Non-pigmented ciliary epithelial cell (primary cell): ENCODE data around the gene TMEM171.

ENCODE experiments used
- DNase-seq: peaks from one replicate; pipeline ENCODE4 v3.0.0-alpha.2; 2010; ENCODE audit warnings: low read depth

TMEM171 gene

DNA sequence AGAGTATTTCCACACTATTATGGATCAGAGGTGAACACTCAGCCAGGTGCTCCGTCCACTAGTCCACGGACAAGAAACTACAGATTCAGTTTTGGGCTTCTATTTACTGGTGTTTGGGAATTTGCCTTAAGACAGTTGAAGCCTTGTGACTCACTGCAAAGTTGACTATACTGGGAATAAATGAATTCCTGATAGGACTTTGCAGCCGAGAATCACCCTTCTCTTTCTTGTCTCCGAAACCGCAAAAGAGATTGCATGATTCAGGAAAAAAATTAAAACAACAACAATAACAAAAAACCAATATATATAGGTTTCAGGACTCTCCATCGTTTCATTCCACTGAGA is 716 bp downstream of the TMEM171 start:
- no peak for DNase-seq

DNA sequence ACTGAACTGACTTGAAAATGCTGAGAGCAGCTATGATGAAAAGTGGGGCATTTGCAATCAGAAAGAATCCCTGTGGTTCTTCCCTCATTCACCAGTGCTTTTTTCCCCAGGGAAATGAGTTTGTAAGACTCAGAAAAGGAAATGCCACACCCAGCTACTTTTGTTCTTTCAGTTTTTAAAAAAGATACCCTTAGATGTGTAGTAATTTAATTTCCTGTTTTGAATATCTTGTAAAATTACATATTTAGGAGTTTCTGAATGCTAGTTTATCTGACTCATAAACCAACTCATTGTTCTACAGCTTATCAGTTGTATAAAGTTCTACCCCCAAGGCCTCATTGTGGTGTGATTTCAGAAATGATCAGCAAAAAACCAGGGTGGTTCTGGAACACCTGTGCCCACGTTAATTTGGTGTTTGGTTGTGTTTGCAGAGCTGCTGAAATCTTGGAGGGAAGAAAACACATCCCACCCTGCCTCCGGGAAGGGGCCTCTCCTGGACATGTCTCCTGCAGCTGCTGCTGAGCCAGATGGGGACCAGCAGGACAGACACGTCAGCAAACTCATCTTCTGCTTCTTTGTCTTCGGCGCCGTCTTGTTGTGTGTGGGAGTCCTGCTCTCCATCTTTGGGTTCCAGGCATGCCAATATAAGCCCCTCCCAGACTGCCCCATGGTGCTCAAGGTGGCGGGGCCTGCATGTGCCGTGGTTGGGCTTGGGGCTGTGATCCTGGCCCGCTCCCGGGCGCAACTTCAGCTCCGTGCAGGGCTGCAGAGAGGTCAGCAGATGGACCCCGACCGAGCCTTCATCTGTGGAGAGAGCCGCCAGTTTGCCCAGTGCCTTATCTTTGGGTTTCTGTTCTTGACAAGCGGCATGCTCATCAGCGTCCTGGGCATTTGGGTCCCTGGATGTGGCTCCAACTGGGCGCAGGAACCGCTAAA is 2.8 kb downstream of the TMEM171 start:
- DNase-seq, result no peak

DNA sequence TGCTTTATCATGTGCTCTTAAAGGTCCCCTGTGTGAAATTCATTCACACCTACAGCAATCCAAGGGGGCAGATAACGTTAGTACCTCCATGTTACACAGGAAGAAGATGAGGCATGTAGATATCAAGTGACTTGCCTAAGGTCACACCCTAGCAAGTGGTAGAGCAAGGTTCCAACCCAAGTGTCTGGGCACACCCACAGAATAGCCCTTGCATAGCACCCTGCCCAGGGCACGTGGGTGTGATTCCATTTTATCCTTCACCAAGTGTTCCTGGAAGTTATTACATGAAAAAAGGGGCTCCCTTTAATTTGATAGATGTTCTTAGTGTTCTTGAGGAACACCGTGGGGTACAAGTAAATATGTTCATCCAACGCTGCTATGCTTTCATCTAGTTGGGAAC is 4.9 kb downstream of the TMEM171 start:
- DNase-seq, result no peak

DNA sequence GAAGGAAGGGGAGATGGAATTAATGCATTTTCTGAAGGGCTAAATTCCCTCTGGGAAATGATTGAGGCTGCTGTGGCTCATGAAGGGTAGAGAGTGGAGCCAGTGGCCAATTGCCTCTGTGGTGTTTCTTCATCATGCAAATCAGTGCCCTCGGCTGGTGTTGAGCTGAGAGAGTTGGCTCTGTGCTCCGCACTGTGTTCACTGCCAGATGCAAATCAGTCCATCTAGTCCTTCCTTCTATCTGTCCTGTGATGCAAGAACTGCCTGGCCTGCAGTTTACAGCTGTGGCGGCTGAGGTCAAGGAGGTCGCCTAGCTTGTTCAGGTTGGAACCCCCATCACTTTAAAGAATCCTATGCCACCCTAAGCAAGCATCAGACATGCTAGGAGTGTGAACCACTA is 6.0 kb downstream of the TMEM171 start:
- no peak for DNase-seq

DNA sequence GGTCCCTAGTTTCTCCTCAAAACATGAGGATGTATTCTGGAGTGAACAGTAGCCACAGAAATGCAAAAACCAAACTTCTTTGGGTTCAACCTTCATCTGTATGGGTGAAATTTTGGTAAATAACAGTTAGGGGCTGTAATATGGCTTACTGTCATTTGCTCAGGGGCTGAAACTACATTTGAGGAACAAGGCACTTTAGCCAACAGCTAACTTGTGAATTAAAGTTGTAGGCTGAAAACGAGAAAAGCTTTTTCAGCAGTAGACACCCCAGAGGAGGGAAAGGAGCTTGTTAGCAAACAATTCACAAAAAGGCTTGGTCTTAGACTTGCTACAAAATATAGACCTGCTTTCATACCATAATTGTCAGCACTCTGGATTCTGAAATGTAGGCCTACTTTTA is 6.6 kb downstream of the TMEM171 start:
- DNase-seq, result no peak

DNA sequence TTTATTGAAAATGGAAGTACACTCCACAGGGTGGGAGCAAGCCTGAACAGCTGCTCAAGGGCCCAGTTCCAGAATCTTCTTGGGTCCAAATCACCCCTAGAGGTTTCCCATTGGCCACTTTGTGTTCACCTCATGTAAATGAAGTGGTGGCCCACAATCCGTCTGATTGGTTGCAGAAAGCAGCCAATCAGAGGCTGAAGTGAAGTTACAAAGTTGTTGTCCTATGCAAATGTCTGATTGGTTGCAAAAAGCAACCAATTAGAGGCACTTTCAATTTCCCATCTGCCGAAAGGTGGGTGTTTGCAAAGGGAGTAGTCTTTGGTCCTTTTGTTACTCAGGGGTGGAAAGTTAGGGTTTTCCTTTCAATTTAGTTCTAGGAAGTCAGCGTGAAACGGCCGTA is 8.8 kb downstream of the TMEM171 start:
- DNase-seq, result no peak

DNA sequence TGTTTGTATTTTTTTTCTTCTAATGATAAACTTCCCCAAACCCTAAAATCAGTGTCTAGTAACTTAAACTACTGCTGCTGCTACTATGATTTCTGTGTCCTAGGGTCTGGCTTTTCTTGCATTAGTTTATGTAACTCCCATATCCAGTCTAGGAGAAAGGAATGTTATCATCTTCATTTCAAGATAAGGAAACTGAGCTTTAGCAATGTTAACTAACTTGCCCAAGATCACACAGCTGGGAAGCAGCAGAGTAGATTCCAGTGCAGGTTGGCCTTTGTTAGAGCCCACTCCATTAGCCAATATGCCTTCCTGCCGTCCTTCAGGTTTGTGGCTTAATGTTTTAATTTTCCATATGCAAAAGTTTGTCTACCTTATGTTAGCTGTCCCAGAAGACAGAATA is 10.4 kb downstream of the TMEM171 start:
- DNase-seq, result no peak

DNA sequence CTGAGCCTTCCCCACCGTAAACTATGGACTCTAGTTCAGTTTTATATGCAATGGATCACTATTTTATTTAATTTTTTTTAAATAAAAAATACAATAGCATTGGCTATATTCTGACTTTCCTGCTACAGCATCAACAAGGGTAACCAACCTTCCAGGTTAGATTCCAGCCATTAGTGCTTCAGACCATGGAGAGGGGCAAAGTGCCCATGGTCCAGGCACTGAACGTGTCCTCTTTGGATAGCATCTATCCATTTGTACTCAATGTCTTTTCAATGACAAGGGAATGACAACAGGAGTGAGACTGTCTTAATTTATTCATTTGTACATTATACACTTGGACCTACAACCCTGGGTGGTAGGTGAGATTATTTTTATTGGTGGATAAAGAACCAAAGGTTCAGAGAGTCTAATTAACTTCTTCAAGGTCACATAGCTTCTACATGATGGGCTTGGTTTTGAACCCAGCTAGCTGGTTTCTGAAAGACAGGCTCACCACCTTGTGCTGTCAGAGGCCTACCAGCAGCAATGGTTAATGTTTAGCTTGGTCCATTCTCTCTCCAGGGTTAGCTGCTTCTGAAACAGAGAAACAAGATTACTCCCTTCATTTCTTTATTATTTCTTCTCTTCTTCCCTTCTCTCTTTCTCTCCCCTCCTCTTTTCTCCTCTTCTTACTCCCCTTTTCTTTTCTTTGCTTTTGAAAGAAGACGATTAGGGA is 11.5 kb downstream of the TMEM171 start:
- no peak for DNase-seq

DNA sequence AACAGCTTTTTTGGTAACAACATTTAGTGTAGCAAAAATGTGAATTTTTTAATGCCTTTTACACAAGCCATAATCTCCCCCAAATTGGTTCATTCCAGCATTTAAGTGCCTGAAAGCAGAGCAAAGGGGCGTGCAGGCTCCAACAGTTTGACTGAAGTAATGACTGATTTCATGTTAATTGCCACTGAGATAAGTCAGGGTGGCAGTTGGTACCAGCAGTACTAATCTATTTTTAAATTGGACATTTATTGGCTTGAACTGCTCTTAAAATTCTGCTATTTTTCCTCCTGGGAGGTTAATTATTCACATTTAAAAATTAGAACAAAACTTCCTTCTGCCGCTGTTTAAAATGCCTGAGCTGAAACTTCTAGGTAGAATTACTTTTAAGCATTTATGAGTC is 12.4 kb downstream of the TMEM171 start:
- no peak for DNase-seq

DNA sequence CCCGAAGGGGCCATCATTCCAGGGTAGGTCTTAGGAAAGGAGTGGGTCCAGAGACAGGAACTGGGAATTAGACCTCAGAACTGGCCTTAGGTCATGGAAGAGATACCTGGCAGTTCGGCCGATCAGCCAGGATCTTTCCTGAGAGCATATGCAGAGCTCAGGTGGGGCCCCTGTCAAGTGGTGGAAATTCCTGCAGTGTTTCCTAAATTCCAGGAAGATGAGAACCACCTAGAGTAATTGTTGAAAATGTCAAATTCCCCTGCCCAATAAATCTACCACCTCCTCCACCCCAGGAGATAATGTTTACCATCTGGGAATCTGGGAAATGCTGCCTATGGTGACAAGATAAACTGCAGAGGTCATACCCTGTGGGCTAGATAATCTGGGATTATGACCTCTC is 14.6 kb downstream of the TMEM171 start:
- DNase-seq, result no peak

DNA sequence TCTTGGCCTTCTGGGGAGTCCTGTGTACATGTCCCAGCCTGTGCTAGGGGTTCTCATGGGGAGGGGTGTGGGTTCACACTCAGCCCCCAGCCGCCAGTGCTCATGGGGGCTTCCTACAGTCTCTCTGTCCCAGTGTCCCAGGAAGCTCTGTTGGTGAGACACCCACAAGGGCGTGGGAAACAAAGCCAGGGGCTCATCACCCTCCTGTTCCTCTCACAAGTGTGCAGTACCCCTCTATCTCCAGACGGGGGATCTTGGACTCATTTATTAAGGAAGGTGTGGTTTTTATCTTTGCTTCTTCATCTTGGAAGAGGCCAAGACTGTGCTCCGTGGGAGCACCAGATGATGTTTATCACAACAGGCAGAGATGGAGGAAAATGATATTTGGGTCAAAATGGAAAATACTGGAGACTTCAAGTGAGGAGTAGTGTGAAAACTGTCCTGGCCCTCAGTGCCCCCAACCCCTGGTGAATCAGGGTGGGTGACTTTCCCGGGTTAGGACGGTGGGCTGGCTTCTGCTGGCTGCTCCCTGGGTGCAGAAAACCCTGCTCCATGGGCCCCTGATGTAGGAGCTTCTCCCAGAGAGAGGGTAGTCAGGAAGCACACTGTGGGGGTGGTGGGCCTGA is 15.2 kb downstream of the TMEM171 start:
- DNase-seq, result no peak

DNA sequence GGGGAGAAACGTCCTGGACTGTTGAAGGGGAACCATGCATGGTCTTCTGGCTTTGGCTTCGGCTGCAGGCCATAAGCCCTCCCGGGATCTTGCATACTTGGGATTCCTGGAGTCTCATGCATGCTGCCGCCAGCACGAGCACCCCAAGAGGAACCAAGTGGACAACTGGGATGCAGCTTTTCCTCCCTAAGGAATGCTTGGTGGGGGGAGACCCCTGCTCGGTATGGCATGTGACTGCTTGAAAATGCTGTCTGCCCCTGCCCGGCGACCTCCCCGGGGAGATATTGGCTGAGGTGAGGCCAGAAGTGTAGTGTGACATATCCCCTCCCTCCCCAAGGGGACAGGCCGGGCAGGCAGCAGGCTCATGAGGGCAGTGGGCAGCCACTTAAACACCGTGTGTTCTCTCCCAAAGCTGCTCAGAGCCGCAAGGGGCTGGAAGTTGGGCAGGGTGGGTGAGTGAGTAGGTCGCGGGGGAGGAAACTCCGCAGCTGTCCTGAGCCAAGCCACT is 15.7 kb downstream of the TMEM171 start:
- DNase-seq, result no peak

DNA sequence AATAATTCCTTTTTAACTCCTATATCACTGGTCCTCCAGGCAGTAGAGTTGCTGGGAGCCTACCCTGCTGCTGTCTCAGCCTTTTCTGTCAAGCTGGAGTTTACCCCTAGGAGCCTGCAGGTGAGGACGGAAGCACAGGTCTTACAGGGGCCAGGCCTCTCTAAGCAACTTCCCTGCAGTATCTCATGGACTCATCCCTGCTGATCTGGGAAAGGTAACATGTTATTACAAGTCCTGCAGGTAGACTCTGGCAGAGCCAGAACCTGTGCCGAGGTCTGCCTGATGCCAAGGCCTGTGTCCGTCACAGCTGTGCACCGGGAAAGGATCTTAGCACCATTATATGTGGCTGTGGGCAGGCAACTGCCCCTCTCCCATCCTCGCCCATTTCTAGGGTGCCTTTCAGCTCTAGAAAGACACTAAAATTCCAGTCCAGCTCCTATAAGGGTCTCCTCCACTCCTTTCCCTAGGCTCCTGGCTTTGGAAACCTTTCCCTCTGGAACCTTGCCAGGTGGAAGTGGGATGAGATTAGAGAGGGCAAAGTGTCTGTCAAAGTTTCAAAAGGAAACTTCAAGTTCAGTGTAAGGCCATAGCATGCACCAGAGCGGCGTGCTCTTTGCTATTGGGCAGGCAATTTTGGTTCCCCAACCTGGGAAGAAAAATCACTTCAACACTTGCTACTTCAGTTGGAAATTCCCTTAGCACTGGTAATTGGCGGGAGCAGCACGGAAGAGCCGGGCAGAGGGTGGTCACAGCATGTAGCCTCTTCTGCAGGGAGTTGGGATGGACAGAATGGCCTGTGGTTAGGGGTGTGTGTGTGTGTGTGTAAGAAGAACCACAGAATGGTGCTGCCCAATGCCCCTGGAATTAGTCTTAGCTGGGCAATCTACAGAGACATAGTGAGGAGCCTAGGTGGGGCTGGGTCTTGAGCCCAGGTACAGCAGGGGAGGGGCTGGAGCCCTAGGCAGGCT is 17.5 kb downstream of the TMEM171 start:
- no peak for DNase-seq

DNA sequence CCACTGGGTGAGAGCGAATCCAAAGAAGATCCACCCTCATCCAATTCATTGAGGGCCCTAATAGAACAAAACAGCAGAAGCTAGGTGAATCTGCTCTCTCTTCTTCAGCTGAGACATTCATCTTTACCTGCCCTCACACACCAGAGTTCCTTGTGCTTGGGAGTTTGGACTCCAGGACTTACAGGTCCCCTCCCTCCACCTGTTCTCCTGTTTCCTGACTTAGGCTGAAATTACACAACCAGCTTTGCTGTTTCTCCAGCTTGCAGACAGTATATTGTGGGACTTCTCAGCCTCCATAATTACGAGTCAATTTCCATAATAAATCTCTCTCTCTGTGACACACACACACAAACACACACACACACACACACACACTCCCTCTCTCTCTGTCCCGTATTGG is 19.1 kb downstream of the TMEM171 start:
- DNase-seq, result no peak

DNA sequence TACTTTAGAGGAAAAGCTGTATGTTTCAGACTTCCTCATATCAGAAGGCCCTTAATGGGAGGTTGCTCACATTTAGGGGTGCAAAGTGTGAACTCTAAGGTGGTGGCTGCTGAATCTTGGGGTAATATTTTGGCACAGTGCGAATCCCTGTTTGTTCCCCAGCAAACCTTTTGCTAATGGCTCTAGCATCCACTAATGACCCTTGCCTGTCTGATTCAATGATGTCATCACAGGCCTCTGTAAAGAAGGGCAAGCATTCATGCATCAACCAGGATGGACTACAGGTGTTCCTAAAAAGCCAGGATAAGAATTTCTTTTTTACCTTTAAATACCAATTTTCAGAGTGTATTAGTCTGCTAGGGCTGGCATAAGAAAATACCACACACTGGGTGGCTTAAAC is 20.4 kb downstream of the TMEM171 start:
- DNase-seq, result no peak

DNA sequence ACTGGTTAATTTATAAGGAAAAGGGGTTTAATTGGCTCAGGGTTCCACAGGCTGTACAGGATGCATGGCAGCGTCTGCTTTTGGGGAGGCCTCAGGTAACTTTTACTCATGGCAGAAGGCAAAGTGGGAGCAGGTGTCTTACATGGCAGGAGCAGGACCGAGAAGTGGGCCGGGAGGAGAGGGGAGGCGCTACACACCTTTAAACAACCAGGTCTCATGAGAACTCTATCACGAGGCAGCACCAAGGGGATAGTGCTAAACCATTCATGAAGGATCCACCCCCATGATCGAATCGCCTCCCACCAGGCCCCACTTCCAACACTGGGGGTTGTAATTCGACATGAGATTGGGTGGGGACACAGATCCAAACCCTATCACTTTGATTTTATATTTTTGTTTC is 21.7 kb downstream of the TMEM171 start:
- DNase-seq, result no peak

DNA sequence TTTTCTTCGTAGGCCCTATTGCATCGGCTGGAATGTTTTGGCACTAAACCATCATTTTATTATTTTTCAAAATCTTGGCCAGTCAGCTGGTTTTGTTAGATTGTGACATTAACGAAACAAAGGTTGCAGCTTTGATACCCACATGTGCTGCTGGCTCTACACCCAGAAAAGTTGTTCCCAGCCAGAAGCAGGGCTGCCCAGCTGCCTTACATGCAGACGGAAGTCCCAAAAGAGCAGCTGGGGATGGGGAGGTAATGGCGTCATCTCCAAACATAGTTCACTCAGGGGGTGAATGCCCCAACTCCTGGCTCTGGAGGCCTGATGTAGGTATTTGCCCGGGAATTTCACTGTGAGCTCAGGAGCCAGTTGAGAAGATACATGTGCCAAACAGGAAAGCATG is 23.3 kb downstream of the TMEM171 start:
- DNase-seq, result no peak

DNA sequence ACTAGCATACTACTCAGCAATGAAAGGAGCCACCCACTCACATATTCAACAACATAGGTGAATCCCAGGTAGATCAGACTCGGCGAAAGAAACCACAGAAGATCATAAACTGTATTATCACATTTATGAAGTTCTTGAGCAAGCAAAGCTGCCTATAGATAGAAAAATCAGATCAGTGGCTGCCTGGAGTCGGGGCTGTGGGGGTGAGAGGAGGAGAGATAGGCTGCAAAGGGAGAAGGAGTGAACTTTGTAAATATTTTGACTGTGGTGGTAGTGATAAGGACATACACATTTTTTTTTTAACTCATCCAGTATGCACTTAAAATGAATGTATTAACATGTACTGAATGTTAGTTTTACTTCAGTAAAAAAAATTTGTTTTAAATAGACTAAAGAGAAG is 29.2 kb downstream of the TMEM171 start:
- DNase-seq, result no peak

DNA sequence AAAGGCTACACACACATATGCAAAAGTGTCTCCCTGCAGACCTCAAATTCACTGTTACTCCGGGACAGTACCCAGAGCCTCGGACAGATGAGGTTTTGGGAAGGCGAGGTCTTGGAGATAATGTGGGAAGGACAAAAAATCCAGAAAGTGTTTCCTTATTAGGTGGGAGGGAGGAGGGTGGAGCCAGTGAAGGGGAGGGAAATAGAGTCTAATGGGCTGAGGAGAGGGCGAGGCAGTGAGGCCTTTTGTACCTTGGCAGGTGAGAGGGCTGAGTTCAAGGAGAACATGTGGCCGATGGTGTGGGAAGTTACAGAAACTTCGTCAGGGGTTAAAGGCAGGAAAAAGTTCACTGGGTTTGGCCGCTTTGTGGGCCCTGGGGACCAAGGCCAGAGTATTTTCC is 30.5 kb downstream of the TMEM171 start:
- DNase-seq, result no peak

DNA sequence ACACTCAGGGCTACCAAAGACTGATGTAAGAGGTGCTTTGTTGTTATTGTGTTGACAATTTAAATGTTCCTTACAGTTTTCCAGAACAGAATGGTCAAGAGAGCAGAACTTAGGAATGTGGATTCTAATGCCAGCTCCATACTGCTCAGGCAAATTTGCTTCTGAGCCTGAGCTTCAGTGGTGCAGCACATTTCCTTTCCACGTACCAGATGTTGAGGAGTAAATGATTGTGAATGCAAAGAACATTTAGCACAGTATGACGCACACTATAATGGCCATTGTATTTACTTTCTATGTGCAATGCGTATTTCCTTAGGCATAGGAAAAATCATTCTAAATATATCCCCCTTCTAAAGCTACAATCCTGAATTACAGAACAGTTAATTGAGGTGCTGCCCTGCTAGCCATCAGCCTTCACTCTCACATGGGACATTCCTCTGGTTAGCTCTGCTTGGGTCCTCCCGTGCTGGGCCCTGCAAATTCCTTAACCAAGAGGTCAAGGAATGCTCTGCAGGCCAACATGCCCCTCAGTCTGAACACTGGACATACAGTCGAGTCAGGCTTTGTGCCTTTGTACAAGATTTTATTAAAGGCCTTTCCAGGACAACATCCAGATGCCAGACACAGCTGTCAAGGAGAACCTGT is 31.5 kb downstream of the TMEM171 start:
- no peak for DNase-seq
